IPS-20b (cell line): ENCODE results near the gene SHROOM3.
A peak's percentile ranks its signal among the peaks of the same experiment; 100 is the strongest.
"Not testable (repeated sequence)": the region's sequence is repeated elsewhere in the genome, so short reads cannot be mapped to it uniquely, and the experiment has no call there.

Experiments used
- H3K27ac ChIP-seq: one replicate; pipeline ENCODE4 v1.5.1; 2013; ENCODE audit warnings: low read length
- H3K27me3 ChIP-seq: 2 replicates; pipeline ENCODE4 v1.6.1; 2013; ENCODE audit warnings: mild to moderate bottlenecking, low read length, inconsistent platforms; ENCODE audit not compliant: insufficient read depth
- H3K36me3 ChIP-seq: 2 replicates; pipeline ENCODE4 v1.6.1; 2013; ENCODE audit warnings: low read depth, mild to moderate bottlenecking, inconsistent platforms, low read length, moderate library complexity; ENCODE audit not compliant: insufficient read depth
- H3K4me1 ChIP-seq: 2 replicates; pipeline ENCODE4 v1.6.1; 2013; ENCODE audit warnings: mild to moderate bottlenecking, control low read depth, inconsistent platforms, low read length, moderate library complexity; ENCODE audit not compliant: insufficient read depth
- H3K4me3 ChIP-seq: 2 replicates; pipeline ENCODE4 v1.5.1; 2013; ENCODE audit warnings: mild to moderate bottlenecking, low read length, inconsistent platforms
- H3K9ac ChIP-seq: 2 replicates; pipeline ENCODE4 v1.6.1; 2013; ENCODE audit warnings: low read depth, mild to moderate bottlenecking, inconsistent platforms, low read length, moderate library complexity
- H3K9me3 ChIP-seq: 2 replicates; pipeline ENCODE4 v1.6.1; 2013; ENCODE audit warnings: mild to moderate bottlenecking, low read depth, low read length, inconsistent platforms; ENCODE audit not compliant: insufficient read depth

The SHROOM3 gene

GRCh38 chr4:76448211-76448610 is 13.2 kb downstream of the SHROOM3 start:
- Histone ChIP-seq H3K4me3 (no peak overlapping the region), H3K36me3 (no peaks in the 10 kb centered on the region), H3K9ac (no peak overlapping the region), H3K4me1 (peaks cover 12% of the 10 kb centered on the region; the same call in 1 of the 2 replicates), H3K27ac (no peak overlapping the region), H3K9me3 (no peaks in the 10 kb centered on the region), H3K27me3 (no peaks in the 10 kb centered on the region)

- Histone ChIP-seq H3K4me3 (no peak overlapping the region), H3K9me3 (no peaks in the 10 kb centered on the region), H3K27me3 (no peaks in the 10 kb centered on the region), H3K36me3 (no peaks in the 10 kb centered on the region), H3K27ac (no peak overlapping the region), H3K4me1 (peaks cover 9% of the 10 kb centered on the region; the same call in 1 of the 2 replicates), H3K9ac (no peak overlapping the region)
Measured at GRCh38 chr4:76449362-76449767, 14.3 kb downstream of the SHROOM3 start.

GRCh38 chr4:76449833-76450232 is 14.8 kb downstream of the SHROOM3 start:
- H3K27ac ChIP-seq = no peak overlapping the region
- no peak overlapping the region; the same call in 1 of the 2 replicates for H3K9ac ChIP-seq
- H3K4me1 ChIP-seq = peaks cover 9% of the 10 kb centered on the region; the same call in 1 of the 2 replicates
- no peak overlapping the region for H3K4me3 ChIP-seq
- H3K9me3 ChIP-seq = no peaks in the 10 kb centered on the region
- no peaks in the 10 kb centered on the region for H3K36me3 ChIP-seq
- H3K27me3 ChIP-seq = no peaks in the 10 kb centered on the region

- H3K36me3 ChIP-seq = no peaks in the 10 kb centered on the region
- no peak overlapping the region for H3K9ac ChIP-seq
- peaks cover 13% of the 10 kb centered on the region; the same call in 1 of the 2 replicates for H3K4me1 ChIP-seq
- no peaks in the 10 kb centered on the region for H3K9me3 ChIP-seq
- no peaks in the 10 kb centered on the region for H3K27me3 ChIP-seq
- no peak overlapping the region for H3K4me3 ChIP-seq
- H3K27ac ChIP-seq = no peak overlapping the region
Measured at GRCh38 chr4:76453232-76453631, 18.2 kb downstream of the SHROOM3 start.

- H3K4me1 ChIP-seq = peaks cover 22% of the 10 kb centered on the region; the same call in 1 of the 2 replicates
- not testable (repeated sequence) for H3K27me3 ChIP-seq
Measured at GRCh38 chr4:76454073-76454472, 19.0 kb downstream of the SHROOM3 start.

GRCh38 chr4:76457885-76458284 is 22.9 kb downstream of the SHROOM3 start:
- H3K27ac ChIP-seq = no peak overlapping the region
- H3K9ac ChIP-seq = no peak overlapping the region

More at GRCh38 chr4:76454073-76454472, 19.0 kb downstream of the SHROOM3 start:
- not testable (repeated sequence) for H3K36me3 ChIP-seq, H3K27ac ChIP-seq, H3K4me3 ChIP-seq, H3K9me3 ChIP-seq, H3K9ac ChIP-seq

GRCh38 chr4:76458297-76458696 is 23.3 kb downstream of the SHROOM3 start:
- H3K4me3 ChIP-seq = peak overlapping the region; percentile 34; the same call in 1 of the 2 replicates
- H3K27me3 ChIP-seq = no peaks in the 10 kb centered on the region
- peaks cover 26% of the 10 kb centered on the region for H3K4me1 ChIP-seq
- peak overlapping the region; percentile 47 for H3K9ac ChIP-seq
- H3K36me3 ChIP-seq = no peaks in the 10 kb centered on the region
- H3K9me3 ChIP-seq = peaks cover 6% of the 10 kb centered on the region; the same call in 1 of the 2 replicates
- no peak overlapping the region for H3K27ac ChIP-seq

More at GRCh38 chr4:76457885-76458284, 22.9 kb downstream of the SHROOM3 start:
- Histone ChIP-seq H3K4me3 (no peak overlapping the region), H3K27me3 (no peaks in the 10 kb centered on the region), H3K4me1 (peaks cover 26% of the 10 kb centered on the region), H3K36me3 (no peaks in the 10 kb centered on the region), H3K9me3 (peaks cover 2% of the 10 kb centered on the region; the same call in 1 of the 2 replicates)

GRCh38 chr4:76458825-76459224 is 23.8 kb downstream of the SHROOM3 start:
- peak overlapping the region; percentile 34 for H3K4me3 ChIP-seq
- no peaks in the 10 kb centered on the region for H3K36me3 ChIP-seq
- peak overlapping the region; percentile 50 for H3K27ac ChIP-seq
- H3K27me3 ChIP-seq = no peaks in the 10 kb centered on the region
- H3K9ac ChIP-seq = peak overlapping the region; percentile 47
- peaks cover 26% of the 10 kb centered on the region for H3K4me1 ChIP-seq
- H3K9me3 ChIP-seq = peaks cover 11% of the 10 kb centered on the region; the same call in 1 of the 2 replicates

GRCh38 chr4:76459291-76459723 is 24.3 kb downstream of the SHROOM3 start:
- Histone ChIP-seq H3K27ac (peak overlapping the region; percentile 50), H3K9ac (peak overlapping the region; percentile 47), H3K4me3 (peak overlapping the region; percentile 34)

GRCh38 chr4:76463568-76463967 is 28.5 kb downstream of the SHROOM3 start:
- Histone ChIP-seq H3K27ac (no peak overlapping the region), H3K36me3 (no peaks in the 10 kb centered on the region), H3K27me3 (no peaks in the 10 kb centered on the region), H3K9ac (no peak overlapping the region), H3K4me3 (no peak overlapping the region), H3K4me1 (peaks cover 18% of the 10 kb centered on the region), H3K9me3 (peaks cover 19% of the 10 kb centered on the region; the same call in 1 of the 2 replicates)

More at GRCh38 chr4:76459291-76459723, 24.3 kb downstream of the SHROOM3 start:
- H3K27me3 ChIP-seq = no peaks in the 10 kb centered on the region
- H3K9me3 ChIP-seq = peaks cover 16% of the 10 kb centered on the region; the same call in 1 of the 2 replicates
- peaks cover 26% of the 10 kb centered on the region for H3K4me1 ChIP-seq
- no peaks in the 10 kb centered on the region for H3K36me3 ChIP-seq

GRCh38 chr4:76470064-76470463 is 35.0 kb downstream of the SHROOM3 start:
- H3K4me3 ChIP-seq = no peak overlapping the region
- H3K27ac ChIP-seq = no peak overlapping the region
- no peaks in the 10 kb centered on the region for H3K9me3 ChIP-seq
- H3K36me3 ChIP-seq = no peaks in the 10 kb centered on the region
- H3K4me1 ChIP-seq = no peaks in the 10 kb centered on the region; the same call in 1 of the 2 replicates
- H3K27me3 ChIP-seq = no peaks in the 10 kb centered on the region
- no peak overlapping the region for H3K9ac ChIP-seq

GRCh38 chr4:76470532-76470931 is 35.5 kb downstream of the SHROOM3 start:
- Histone ChIP-seq H3K9me3 (no peaks in the 10 kb centered on the region), H3K4me3 (no peak overlapping the region)

More at GRCh38 chr4:76470532-76470931, 35.5 kb downstream of the SHROOM3 start:
- H3K36me3 ChIP-seq = no peaks in the 10 kb centered on the region
- no peak overlapping the region for H3K27ac ChIP-seq
- no peak overlapping the region for H3K9ac ChIP-seq
- no peaks in the 10 kb centered on the region; the same call in 1 of the 2 replicates for H3K4me1 ChIP-seq
- no peaks in the 10 kb centered on the region for H3K27me3 ChIP-seq
